Chondrocyte (in vitro differentiated cells): ENCODE results near the gene TRIP13. TPM values are rescaled to one million over a fixed set of nuclear protein-coding genes. Genes with fewer than 3 reads are reported as not detected.

Experiments used
- DNase-seq: peaks from one replicate; pipeline ENCODE4 v3.0.0; 2021; ENCODE audit warnings: mixed read lengths, low spot score
- H3K27ac Mint-ChIP-seq: one replicate; pipeline ENCODE4 v1.8.0; 2021; ENCODE audit warnings: mild to moderate bottlenecking, moderate library complexity, mixed read lengths; ENCODE audit not compliant: unreplicated experiment
- H3K27me3 Mint-ChIP-seq: 2 replicates; pipeline ENCODE4 v1.8.0; 2021; ENCODE audit warnings: low read depth, mixed read lengths
- H3K36me3 Mint-ChIP-seq: 2 replicates; pipeline ENCODE4 v1.8.0; 2021; ENCODE audit warnings: low read depth, mixed read lengths
- H3K4me1 Mint-ChIP-seq: 2 replicates; pipeline ENCODE4 v1.8.0; 2021; ENCODE audit warnings: low read depth, mild to moderate bottlenecking, mixed read lengths
- H3K4me3 Mint-ChIP-seq: one replicate; pipeline ENCODE4 v1.8.0; 2021; ENCODE audit warnings: mild to moderate bottlenecking, moderate library complexity, mixed read lengths; ENCODE audit not compliant: unreplicated experiment
- H3K9me3 Mint-ChIP-seq: 2 replicates; pipeline ENCODE4 v1.8.0; 2021; ENCODE audit warnings: low read depth, mixed read lengths
- CTCF ChIP-seq: fragments of 200-600 bp; sonication (generic); IDR thresholded peaks from 2 replicates; pipeline ENCODE4 v1.5.0; 2021; ENCODE audit warnings: antibody characterized with exemption, mild to moderate bottlenecking, moderate library complexity
- total RNA-seq: library from RNA; stranded (reverse); gene quantifications from 3 replicates; pipeline ENCODE4 v1.2.1, GENCODE V29; 2021

TRIP13 gene
- total RNA-seq, 1 donor from 2014 or later: 4.9 TPM

- Mint-ChIP-seq H3K27me3 (no peaks in the 10 kb centered on the region), H3K4me1 (peaks cover 14% of the 10 kb centered on the region), H3K36me3 (peaks cover 54% of the 10 kb centered on the region), H3K27ac (no peak overlapping the region), H3K4me3 (no peak overlapping the region), H3K9me3 (no peaks in the 10 kb centered on the region)
- DNase-seq: peak; percentile 75
- TF ChIP-seq CTCF: no peak
Observed at GRCh38 chr5:886036-886435, 6.6 kb upstream of the TRIP13 start.

GRCh38 chr5:886716-887325, 5.9 kb upstream of the TRIP13 start:
- no peaks in the 10 kb centered on the region for H3K9me3 Mint-ChIP-seq
- H3K27ac Mint-ChIP-seq: no peak overlapping the region
- DNase-seq: peak; percentile 79
- H3K36me3 Mint-ChIP-seq: peaks cover 49% of the 10 kb centered on the region
- TF ChIP-seq CTCF: no peak
- no peaks in the 10 kb centered on the region for H3K27me3 Mint-ChIP-seq
- H3K4me1 Mint-ChIP-seq: peaks cover 22% of the 10 kb centered on the region
- no peak overlapping the region for H3K4me3 Mint-ChIP-seq

- Mint-ChIP-seq H3K4me1 (peaks cover 22% of the 10 kb centered on the region), H3K9me3 (no peaks in the 10 kb centered on the region), H3K4me3 (no peak overlapping the region), H3K27ac (peak overlapping the region; percentile 63), H3K36me3 (peaks cover 37% of the 10 kb centered on the region), H3K27me3 (no peaks in the 10 kb centered on the region)
- no peak for TF ChIP-seq CTCF
- no peak for DNase-seq
Observed at GRCh38 chr5:887947-888637, 4.6 kb upstream of the TRIP13 start.

GRCh38 chr5:888638-889035, 4.0 kb upstream of the TRIP13 start:
- DNase-seq: no peak
- no peaks in the 10 kb centered on the region for H3K27me3 Mint-ChIP-seq
- no peak for TF ChIP-seq CTCF
- H3K9me3 Mint-ChIP-seq: no peaks in the 10 kb centered on the region
- H3K4me1 Mint-ChIP-seq: peaks cover 26% of the 10 kb centered on the region
- H3K27ac Mint-ChIP-seq: peak overlapping the region; percentile 63
- no peak overlapping the region for H3K4me3 Mint-ChIP-seq
- H3K36me3 Mint-ChIP-seq: peaks cover 33% of the 10 kb centered on the region

GRCh38 chr5:889075-889710, 3.5 kb upstream of the TRIP13 start:
- H3K4me1 Mint-ChIP-seq: peaks cover 29% of the 10 kb centered on the region
- TF ChIP-seq CTCF: no peak
- H3K27me3 Mint-ChIP-seq: no peaks in the 10 kb centered on the region
- H3K27ac Mint-ChIP-seq: no peak overlapping the region
- H3K36me3 Mint-ChIP-seq: peaks cover 31% of the 10 kb centered on the region
- H3K9me3 Mint-ChIP-seq: no peaks in the 10 kb centered on the region
- H3K4me3 Mint-ChIP-seq: no peak overlapping the region
- DNase-seq: no peak
